ENCODE data around the gene ACADSB.
A peak's percentile ranks its signal among the peaks of the same experiment; 100 is the strongest.

ACADSB gene

GRCh38 chr10:123027861-123028260, 19.1 kb downstream of the ACADSB start:
- TF ChIP-seq CTCF (IDR thresholded peaks at IDR 0.05; ENCODE audit: low read depth, low read length) = no peak
- no peak overlapping the region for H3K4me3 ChIP-seq (ENCODE audit: low read depth, low read length)
- in situ Hi-C loops (cut with HindIII; ENCODE audit: low sequenced_read_pairs) = no loop called here
- peak; percentile 7 for DNase-seq (ENCODE audit: low read depth, low spot score)

GRCh38 chr10:123031124-123031523, 22.3 kb downstream of the ACADSB start:
- no peak for TF ChIP-seq CTCF (IDR thresholded peaks at IDR 0.05; ENCODE audit: low read depth, low read length)
- in situ Hi-C loops (cut with HindIII; ENCODE audit: low sequenced_read_pairs) = no loop called here

GRCh38 chr10:123034332-123034731, 25.5 kb downstream of the ACADSB start:
- H3K4me3 ChIP-seq (ENCODE audit: low read depth, low read length) = no peak overlapping the region
- in situ Hi-C loops (cut with HindIII; ENCODE audit: low sequenced_read_pairs) = no loop called here
- TF ChIP-seq CTCF (IDR thresholded peaks at IDR 0.05; ENCODE audit: low read depth, low read length) = no peak

More at GRCh38 chr10:123031124-123031523, 22.3 kb downstream of the ACADSB start:
- DNase-seq (ENCODE audit: low read depth, low spot score) = no peak
- H3K4me3 ChIP-seq (ENCODE audit: low read depth, low read length) = no peak overlapping the region

GRCh38 chr10:123035467-123036086, 26.8 kb downstream of the ACADSB start:
- DNase-seq (ENCODE audit: low read depth, low spot score) = no peak
- TF ChIP-seq CTCF (IDR thresholded peaks at IDR 0.05; ENCODE audit: low read depth, low read length) = no peak
- no peak overlapping the region for H3K4me3 ChIP-seq (ENCODE audit: low read depth, low read length)
- in situ Hi-C loops (cut with HindIII; ENCODE audit: low sequenced_read_pairs) = no loop called here

More at GRCh38 chr10:123034332-123034731, 25.5 kb downstream of the ACADSB start:
- no peak for DNase-seq (ENCODE audit: low read depth, low spot score)

GRCh38 chr10:123038782-123039631, 30.2 kb downstream of the ACADSB start:
- no peak overlapping the region for H3K4me3 ChIP-seq (ENCODE audit: low read depth, low read length)
- no peak for TF ChIP-seq CTCF (IDR thresholded peaks at IDR 0.05; ENCODE audit: low read depth, low read length)
- DNase-seq (ENCODE audit: low read depth, low spot score) = no peak
- in situ Hi-C loops (cut with HindIII; ENCODE audit: low sequenced_read_pairs) = no loop called here

- no peak for TF ChIP-seq CTCF (IDR thresholded peaks at IDR 0.05; ENCODE audit: low read depth, low read length)
- in situ Hi-C loops (cut with HindIII; ENCODE audit: low sequenced_read_pairs) = no loop called here
- no peak overlapping the region for H3K4me3 ChIP-seq (ENCODE audit: low read depth, low read length)
- DNase-seq (ENCODE audit: low read depth, low spot score) = no peak
Observed at GRCh38 chr10:123039632-123039930, 30.8 kb downstream of the ACADSB start.

All from astrocyte of the spinal cord (primary cell).